Measurements from ENCODE around the gene SLC6A3.

GRCh38 chr5:1487079-1487764 lies 42.0 kb upstream of the SLC6A3 start:
- TF ChIP-seq POLR2A (IDR thresholded peaks at IDR 0.05; ENCODE audit: low read length) (no peak), GATA1 (IDR thresholded peaks at IDR 0.05; ENCODE audit: low read depth, low read length) (no peak)
